HFF-Myc (cell line): Measurements from ENCODE around the gene DHRSX.
"Not testable (repeated sequence)": the region's sequence is repeated elsewhere in the genome, so short reads cannot be mapped to it uniquely, and the experiment has no call there.

Experiments
- DNase-seq: peaks from one replicate; pipeline ENCODE4 v3.0.0-alpha.2; 2011; ENCODE audit warnings: low read depth; ENCODE audit errors: extremely low read depth
- H3K4me3 ChIP-seq: replicated peaks from 2 replicates; pipeline ENCODE4 v1.5.1; 2011; ENCODE audit warnings: low read depth, mild to moderate bottlenecking, control low read depth, low read length
- CTCF ChIP-seq: IDR thresholded peaks from 2 replicates; pipeline ENCODE4 v1.5.1; 2012; ENCODE audit warnings: mild to moderate bottlenecking, low read depth, low read length, control low read depth; ENCODE audit errors: missing control alignments

Gene DHRSX

DNA sequence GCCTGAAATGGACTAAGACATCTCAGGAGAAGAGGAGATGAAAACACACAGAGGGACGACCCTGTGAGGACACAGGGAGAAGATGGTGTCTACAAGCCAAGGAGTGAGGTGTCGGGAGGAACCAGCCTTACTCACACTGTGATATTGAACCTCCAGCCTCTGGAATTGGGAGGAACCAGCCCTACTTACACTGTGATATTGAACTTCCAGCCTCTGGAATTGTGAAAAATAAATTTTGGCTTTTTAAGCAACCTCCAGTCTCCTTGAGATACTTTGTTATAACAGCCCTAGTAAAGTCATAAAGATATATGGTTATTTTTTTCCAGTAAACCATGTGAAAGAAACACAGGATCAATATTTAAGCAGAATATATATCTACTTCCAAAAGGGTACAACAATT is 76.5 kb downstream of the DHRSX start:
- no peak for TF ChIP-seq CTCF
- H3K4me3 ChIP-seq = no peak overlapping the region
- DNase-seq = no peak

DNA sequence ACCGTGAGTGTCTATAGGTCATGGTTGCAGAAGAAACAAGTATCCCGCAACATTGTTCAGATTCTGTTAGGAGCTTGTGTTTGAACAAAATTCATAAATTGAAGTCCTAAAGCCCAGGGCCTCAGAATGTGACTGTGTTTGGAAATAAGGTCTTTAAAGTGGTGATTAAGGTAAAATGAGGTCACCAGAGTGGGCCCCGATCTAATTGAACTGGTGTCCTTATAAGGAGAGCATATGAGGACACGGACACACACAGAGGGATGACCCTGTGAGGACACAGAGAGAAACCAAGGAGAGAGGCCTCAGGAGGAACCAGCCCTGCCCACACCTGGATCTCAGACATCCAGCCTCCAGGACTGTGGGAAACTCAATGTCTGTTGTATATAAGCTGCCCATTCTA is 76.9 kb downstream of the DHRSX start:
- TF ChIP-seq CTCF = no peak
- no peak overlapping the region for H3K4me3 ChIP-seq

GRCh38 chrX:2423282-2423681 is 77.5 kb downstream of the DHRSX start:
- no peak for TF ChIP-seq CTCF
- DNase-seq = no peak
- no peak overlapping the region for H3K4me3 ChIP-seq

More for the DNA sequence above, 76.9 kb downstream of the DHRSX start:
- no peak for DNase-seq

GRCh38 chrX:2419418-2419817 is 81.4 kb downstream of the DHRSX start:
- H3K4me3 ChIP-seq, DNase-seq: not testable (repeated sequence)

DNA sequence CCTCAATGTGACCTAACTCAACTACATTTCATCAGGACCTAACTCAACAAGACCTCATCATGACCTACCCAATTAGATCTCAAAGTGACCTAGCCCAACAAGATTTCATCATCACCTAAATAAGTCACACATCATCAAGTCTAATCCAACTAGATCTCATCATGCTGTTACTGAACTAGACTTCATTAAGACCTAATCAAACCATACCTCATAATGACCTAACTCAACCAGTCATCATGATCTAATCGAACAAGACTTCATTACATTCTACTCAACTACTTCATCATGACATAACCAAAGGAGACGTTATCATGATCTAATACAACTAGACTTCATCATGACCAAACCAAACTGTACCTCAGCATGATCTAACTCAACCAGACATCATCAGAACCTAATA is 82.8 kb downstream of the DHRSX start:
- H3K4me3 ChIP-seq = no peak overlapping the region
- TF ChIP-seq CTCF = no peak
- no peak for DNase-seq

- no peak overlapping the region for H3K4me3 ChIP-seq
- TF ChIP-seq CTCF = no peak
- no peak for DNase-seq
These were observed 83.7 kb downstream of the DHRSX start for GRCh38 chrX:2416851-2417604.

- H3K4me3 ChIP-seq = no peak overlapping the region
- DNase-seq = no peak
- no peak for TF ChIP-seq CTCF
These were observed 86.4 kb downstream of the DHRSX start for GRCh38 chrX:2414384-2414783.
